Measurements from ENCODE around the gene APOBEC3C. TPM values are rescaled to one million over a fixed set of nuclear protein-coding genes. Genes with fewer than 3 reads are reported as not detected.
"Not testable (repeated sequence)": the region's sequence is repeated elsewhere in the genome, so short reads cannot be mapped to it uniquely, and the experiment has no call there.

APOBEC3C gene
- total RNA-seq, 1 donor from 2014 or later, result 16.2 TPM

DNA sequence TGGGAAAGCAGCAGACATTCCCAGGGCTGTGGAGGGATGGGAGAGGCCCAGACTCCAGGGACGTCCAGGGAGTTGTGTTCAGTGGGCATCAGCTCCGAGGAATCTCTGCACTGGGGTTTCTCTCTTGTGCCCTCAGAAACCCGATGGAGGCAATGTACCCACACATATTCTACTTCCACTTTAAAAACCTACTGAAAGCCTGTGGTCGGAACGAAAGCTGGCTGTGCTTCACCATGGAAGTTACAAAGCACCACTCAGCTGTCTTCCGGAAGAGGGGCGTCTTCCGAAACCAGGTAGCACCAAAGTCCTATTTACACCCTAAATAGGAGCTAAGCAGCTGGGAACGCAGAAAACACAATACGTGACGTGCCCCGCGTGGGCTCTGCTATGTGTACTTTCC is 15.2 kb downstream of the APOBEC3C start:
- Histone ChIP-seq H3K27ac (no peak overlapping the region), H3K9me3 (no peaks in the 10 kb centered on the region), H3K27me3 (no peaks in the 10 kb centered on the region), H3K4me1 (no peaks in the 10 kb centered on the region), H3K36me3 (no peaks in the 10 kb centered on the region), H3K4me3 (no peak overlapping the region)
- no peak for TF ChIP-seq POLR2AphosphoS5 (IDR thresholded peaks at IDR 0.05; ENCODE audit: insufficient read depth in 1 of 2, low read depth in 1 of 2)
- no peak for TF ChIP-seq POLR2A (IDR thresholded peaks at IDR 0.05)
- TF ChIP-seq, protein P1, sequence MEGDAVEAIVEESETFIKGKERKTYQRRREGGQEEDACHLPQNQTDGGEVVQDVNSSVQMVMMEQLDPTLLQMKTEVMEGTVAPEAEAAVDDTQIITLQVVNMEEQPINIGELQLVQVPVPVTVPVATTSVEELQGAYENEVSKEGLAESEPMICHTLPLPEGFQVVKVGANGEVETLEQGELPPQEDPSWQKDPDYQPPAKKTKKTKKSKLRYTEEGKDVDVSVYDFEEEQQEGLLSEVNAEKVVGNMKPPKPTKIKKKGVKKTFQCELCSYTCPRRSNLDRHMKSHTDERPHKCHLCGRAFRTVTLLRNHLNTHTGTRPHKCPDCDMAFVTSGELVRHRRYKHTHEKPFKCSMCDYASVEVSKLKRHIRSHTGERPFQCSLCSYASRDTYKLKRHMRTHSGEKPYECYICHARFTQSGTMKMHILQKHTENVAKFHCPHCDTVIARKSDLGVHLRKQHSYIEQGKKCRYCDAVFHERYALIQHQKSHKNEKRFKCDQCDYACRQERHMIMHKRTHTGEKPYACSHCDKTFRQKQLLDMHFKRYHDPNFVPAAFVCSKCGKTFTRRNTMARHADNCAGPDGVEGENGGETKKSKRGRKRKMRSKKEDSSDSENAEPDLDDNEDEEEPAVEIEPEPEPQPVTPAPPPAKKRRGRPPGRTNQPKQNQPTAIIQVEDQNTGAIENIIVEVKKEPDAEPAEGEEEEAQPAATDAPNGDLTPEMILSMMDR (IDR thresholded peaks at IDR 0.05), result no peak
- intact Hi-C loops (cut with DNase I), result no loop called here
- no peak for DNase-seq (ENCODE audit: extremely low spot score in 2 of 2)

DNA sequence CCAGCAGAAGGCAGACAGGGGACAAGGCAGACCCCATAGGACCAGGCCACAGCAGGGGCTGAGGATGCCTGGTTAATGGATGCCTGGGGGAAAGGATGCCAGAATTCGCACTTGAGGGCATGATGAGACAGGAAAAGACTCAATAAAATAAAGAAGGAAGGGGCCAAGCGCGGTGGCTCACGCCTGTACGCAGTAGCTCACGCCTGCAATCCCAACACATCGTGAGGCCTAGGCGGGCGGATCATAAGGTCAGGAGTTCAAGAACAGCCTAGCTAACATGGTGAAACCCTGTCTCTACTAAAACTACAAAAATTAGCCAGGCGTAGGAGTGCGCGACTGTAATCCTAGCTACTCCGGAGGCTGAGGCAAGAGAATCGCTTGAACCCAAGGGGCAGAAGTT is 16.6 kb downstream of the APOBEC3C start:
- Histone ChIP-seq H3K36me3 (no peaks in the 10 kb centered on the region), H3K4me3 (no peak overlapping the region), H3K27ac (no peak overlapping the region), H3K4me1 (no peaks in the 10 kb centered on the region), H3K27me3 (no peaks in the 10 kb centered on the region), H3K9me3 (no peaks in the 10 kb centered on the region)
- DNase-seq (ENCODE audit: extremely low spot score in 2 of 2), result no peak
- TF ChIP-seq POLR2A (IDR thresholded peaks at IDR 0.05), result no peak
- TF ChIP-seq, protein P1 (IDR thresholded peaks at IDR 0.05), result no peak
- no peak for TF ChIP-seq POLR2AphosphoS5 (IDR thresholded peaks at IDR 0.05; ENCODE audit: insufficient read depth in 1 of 2, low read depth in 1 of 2)
- intact Hi-C loops (cut with DNase I), result no loop called here

- DNase-seq (ENCODE audit: extremely low spot score in 2 of 2); intact Hi-C loops (cut with DNase I); H3K27me3 ChIP-seq; H3K27ac ChIP-seq; H3K9me3 ChIP-seq; H3K36me3 ChIP-seq; H3K4me1 ChIP-seq; H3K4me3 ChIP-seq: not testable (repeated sequence)
These were observed 17.6 kb downstream of the APOBEC3C start for GRCh38 chr22:39031434-39032295.

DNA sequence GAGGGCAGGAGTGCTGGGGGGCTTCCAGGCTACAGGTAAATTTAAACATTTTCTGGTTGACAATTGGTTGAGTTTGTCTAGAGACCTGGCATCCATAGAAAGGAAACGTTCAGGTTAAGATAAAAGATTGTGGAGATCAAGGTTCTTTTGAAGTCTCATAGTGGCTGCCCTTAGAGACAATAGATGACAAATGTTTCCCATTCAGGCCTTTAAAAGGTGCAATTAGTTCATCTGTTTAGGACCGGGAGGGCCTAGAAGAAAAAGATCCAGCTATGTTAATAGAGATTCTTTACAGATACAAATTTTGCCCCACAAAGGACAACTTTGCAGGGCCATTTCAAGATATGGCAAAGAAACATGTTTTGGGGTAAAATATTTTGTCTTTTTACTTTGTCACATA is 23.0 kb downstream of the APOBEC3C start:
- intact Hi-C loops (cut with DNase I); H3K27ac ChIP-seq; H3K36me3 ChIP-seq; H3K9me3 ChIP-seq; H3K27me3 ChIP-seq; DNase-seq (ENCODE audit: extremely low spot score in 2 of 2); H3K4me3 ChIP-seq: not testable (repeated sequence)
- peaks cover 12% of the 10 kb centered on the region for H3K4me1 ChIP-seq

GRCh38 chr22:39039306-39040126 is 25.5 kb downstream of the APOBEC3C start:
- intact Hi-C loops (cut with DNase I), result no loop called here
- Histone ChIP-seq H3K4me1 (peaks cover 20% of the 10 kb centered on the region), H3K27me3 (no peaks in the 10 kb centered on the region), H3K4me3 (no peak overlapping the region), H3K36me3 (no peaks in the 10 kb centered on the region), H3K27ac (peak overlapping the region; percentile 96), H3K9me3 (no peaks in the 10 kb centered on the region)
- no peak for TF ChIP-seq POLR2AphosphoS5 (IDR thresholded peaks at IDR 0.05; ENCODE audit: insufficient read depth in 1 of 2, low read depth in 1 of 2)
- DNase-seq (ENCODE audit: extremely low spot score in 2 of 2), result no peak

GRCh38 chr22:39040155-39040537 is 26.1 kb downstream of the APOBEC3C start:
- H3K27ac ChIP-seq, result peak overlapping the region; percentile 96
- peak overlapping the region; percentile 72 to 73 for H3K4me3 ChIP-seq
- H3K27me3 ChIP-seq; H3K36me3 ChIP-seq; H3K9me3 ChIP-seq; intact Hi-C loops (cut with DNase I); DNase-seq (ENCODE audit: extremely low spot score in 2 of 2): not testable (repeated sequence)
- H3K4me1 ChIP-seq, result peaks cover 20% of the 10 kb centered on the region

Measured in vagina (tissue), 2 donors.